Esophagus muscularis mucosa (tissue), 3 donors: ENCODE measurements around the gene SLC12A9.

Experiments
- CTCF ChIP-seq, 3 experiments: fragments of 200-600 bp in 2 of 3; fragments of 450-650 bp in 1 of 3; sonication (generic) in 2 of 3; IDR thresholded peaks; one replicate each; pipeline ENCODE4 v1.5.1; 2017 to 2019; ENCODE audit warnings: antibody characterized with exemption in 3 of 3, mild to moderate bottlenecking in 2 of 3, moderate library complexity in 1 of 3
- POLR2AphosphoS5 ChIP-seq, 2 donors: sonication (generic); formaldehyde crosslinking; IDR thresholded peaks; one replicate each; pipeline ENCODE4 v1.6.1; 2017; ENCODE audit warnings: antibody characterized with exemption in 2 of 2

DNA sequence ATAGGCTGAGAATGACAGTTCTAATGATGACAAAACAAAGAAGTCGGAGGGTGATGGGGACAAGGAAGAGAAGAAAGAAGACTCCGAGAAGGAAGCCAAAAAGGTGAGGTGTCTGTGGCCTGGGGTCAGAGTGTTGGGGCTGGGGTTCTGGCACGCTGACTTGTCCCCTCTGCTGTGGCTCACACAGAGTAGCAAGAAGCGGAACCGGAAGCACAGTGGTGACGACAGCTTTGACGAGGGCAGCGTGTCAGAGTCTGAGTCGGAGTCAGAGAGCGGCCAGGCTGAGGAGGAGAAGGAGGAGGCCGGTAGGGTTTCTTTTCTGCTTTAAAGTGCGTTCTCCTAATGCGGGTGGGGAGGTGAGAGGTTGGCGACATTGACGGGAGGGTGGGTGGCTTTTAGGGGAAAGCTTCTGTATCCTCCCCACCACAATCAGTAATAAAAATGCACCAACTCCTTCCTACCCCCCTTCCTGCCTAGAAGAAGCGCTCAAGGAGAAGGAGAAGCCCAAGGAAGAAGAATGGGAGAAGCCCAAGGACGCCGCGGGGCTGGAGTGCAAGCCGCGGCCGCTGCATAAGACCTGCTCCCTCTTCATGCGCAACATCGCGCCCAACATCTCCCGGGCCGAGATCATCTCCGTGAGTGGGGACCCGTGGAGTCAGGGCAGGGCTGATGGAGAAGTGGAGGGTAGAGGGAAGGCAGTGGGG, 32.4 kb downstream of the SLC12A9 start:
- TF ChIP-seq CTCF (IDR thresholded peaks at IDR 0.05) (no peak), POLR2AphosphoS5 (IDR thresholded peaks at IDR 0.05) (no peak)
